Activated naive CD4-positive, alpha-beta T cell treated with anti-CD3 and anti-CD28 coated beads, Interleukin-2, amount 50 U/mL, for 16 hours (primary cell): ENCODE results near the gene CDK14.

Experiments
- DNase-seq: peaks from one replicate; pipeline ENCODE4 v3.0.0-alpha.2; 2020

CDK14 gene

GRCh38 chr7:90817846-90818245 is 221.7 kb downstream of the CDK14 start:
- no peak for DNase-seq

- DNase-seq: no peak
These were observed 222.2 kb downstream of the CDK14 start for GRCh38 chr7:90818341-90818740.

DNA sequence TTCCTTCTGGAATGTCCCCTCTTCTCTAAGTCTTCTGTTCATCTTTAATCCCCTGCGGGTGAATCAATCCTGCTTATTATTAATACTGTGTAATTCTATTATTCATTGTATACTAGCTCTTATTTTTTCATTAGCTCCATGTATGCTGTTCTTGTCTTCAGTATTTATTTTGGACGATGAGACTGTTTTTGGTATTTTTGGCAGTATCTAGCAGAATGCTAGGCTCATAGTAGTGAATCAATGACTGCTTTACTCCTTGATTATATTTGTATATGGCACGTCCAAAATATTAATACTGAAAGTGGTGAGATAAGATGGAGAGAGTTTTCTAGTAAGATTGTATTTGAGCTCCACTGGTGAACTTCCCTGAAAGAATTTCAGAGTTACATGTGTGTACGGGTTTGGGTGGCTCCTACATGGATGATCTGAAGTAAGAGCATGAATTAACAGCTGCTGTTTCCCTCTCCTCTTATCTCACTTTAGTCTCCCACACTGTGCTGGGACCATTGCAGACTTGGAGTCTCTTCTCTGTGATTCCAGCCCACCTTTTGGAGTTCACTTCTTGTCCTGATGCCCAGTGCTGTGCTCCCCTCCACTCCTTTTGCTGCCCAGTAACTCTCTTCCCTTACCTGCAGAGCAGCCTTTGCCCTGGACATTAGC is 226.0 kb downstream of the CDK14 start:
- no peak for DNase-seq

- no peak for DNase-seq
These were observed 228.5 kb downstream of the CDK14 start for GRCh38 chr7:90824386-90825307.

DNA sequence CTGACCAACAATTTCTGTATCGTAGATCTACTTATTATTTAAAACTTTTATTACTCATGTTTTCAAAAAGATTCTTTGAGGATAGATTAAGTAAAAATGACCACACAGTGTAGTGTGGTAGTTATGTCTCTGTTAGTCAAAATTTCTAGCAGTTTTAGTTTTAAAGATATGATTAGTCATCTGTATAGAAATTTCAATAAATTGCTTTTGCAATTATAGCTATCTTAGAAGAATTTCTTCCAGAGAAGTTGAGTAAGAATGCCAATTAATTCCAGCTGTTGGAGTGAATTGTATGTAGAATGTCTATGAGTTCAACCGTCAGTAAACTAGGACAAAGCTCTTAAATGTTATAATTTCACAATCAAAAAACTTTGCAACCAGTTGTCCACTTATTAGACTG is 229.7 kb downstream of the CDK14 start:
- no peak for DNase-seq

- DNase-seq: no peak
These were observed 232.5 kb downstream of the CDK14 start for GRCh38 chr7:90828601-90829000.

GRCh38 chr7:90830308-90830707 is 234.2 kb downstream of the CDK14 start:
- DNase-seq: no peak

GRCh38 chr7:90832726-90833125 is 236.6 kb downstream of the CDK14 start:
- no peak for DNase-seq

DNA sequence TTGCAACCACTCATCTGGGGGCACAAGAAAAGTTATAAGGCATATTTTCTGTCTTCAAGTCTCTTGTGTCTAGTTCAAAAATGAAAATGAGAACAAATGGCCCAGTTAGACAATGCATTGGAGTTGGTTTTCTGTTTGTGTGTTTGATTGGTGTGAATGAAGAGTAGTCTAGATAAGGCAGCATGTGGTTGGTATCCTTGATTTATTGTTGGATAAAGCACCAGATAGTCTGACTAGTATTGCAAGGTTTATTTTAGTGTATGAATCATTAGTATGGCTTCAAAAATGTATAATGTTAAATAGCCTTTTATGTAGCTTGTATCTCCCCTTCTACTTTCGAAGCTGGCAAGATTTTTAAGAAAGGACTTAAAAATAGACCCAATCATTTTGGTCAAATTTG is 237.3 kb downstream of the CDK14 start:
- DNase-seq: no peak

DNA sequence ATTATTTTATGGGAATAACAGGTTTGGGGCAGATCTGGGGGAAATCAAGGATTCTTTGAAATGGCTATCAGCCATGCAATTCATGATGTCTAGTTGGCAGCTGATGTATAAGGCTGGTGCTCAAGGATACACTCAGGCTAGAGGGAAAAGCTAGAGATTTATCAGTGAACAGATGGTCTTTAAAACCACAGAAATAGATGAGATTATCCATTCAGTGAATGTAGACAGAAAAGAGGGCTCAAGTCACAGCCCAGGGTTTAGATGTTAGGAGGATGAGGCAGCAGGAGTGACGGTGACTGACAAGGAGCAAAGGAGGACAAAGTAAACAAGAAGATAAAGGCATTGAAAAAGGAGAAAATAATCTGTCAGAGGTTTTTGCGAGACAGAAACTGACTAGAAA is 238.7 kb downstream of the CDK14 start:
- DNase-seq: no peak

GRCh38 chr7:90835861-90836260 is 239.7 kb downstream of the CDK14 start:
- no peak for DNase-seq

GRCh38 chr7:90836937-90837336 is 240.8 kb downstream of the CDK14 start:
- no peak for DNase-seq

DNA sequence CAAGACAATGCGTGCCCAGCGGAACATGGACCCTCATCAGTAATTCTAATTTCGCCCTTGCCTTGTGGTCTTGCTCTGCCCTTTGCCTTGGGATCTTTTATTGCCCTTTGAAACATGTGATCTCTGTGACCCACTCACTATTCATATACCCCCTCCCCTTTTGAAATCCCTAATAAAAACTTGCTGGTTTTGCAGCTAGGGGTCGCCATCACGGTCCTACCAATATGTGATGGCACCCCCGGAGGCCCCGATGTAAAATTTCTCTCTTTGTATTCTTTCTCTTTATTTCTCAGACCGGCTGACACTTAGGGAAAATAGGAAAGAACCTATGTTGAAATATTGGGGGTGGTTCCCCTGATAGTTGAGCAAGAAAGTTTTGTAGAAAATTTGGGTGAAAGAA is 242.7 kb downstream of the CDK14 start:
- DNase-seq: no peak

DNA sequence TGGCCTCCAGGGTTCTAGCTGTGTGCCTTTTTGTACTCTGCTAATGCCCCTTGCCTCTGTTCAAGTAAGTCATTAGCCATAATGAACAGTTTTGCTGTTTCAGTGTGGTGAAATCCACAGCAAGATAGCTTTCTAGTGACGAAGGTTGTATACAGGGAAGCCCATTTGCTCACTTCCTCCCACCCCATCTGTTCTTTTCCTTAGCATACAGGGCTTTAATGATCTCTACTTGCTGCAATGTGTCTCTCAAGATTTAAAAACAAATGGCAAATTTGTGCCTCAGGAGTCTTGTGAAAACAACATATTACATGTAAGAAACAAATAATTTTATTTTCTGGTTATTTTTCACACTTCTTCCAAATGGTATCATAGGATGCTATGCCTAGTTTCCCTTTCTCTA is 243.2 kb downstream of the CDK14 start:
- DNase-seq: no peak

DNA sequence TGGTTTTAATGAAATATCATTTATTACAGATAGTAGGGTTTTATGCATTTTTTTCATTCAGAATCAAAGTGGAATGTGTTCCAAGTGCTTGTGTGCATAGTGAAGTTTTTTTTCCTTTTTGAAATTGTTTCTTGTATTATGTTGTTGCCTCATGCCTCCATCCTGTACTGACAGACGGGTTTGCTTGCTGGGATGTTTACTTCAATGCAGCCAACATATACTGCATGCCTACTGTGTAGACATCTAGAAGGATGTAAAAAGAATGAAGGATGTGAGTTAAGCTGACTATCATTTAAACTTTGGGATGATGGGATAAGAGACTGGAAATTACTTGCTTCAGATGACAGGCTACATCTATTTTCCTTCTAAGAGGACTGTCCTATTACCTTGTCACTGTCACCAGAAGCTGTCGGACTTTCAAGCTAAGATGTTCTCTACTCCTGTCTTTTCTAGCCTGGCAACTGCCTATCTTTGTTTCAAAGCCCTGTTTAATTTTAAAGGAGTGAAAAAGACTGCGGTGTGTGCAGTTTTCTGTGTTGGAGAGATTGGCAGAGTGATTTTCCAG is 243.7 kb downstream of the CDK14 start:
- no peak for DNase-seq

DNA sequence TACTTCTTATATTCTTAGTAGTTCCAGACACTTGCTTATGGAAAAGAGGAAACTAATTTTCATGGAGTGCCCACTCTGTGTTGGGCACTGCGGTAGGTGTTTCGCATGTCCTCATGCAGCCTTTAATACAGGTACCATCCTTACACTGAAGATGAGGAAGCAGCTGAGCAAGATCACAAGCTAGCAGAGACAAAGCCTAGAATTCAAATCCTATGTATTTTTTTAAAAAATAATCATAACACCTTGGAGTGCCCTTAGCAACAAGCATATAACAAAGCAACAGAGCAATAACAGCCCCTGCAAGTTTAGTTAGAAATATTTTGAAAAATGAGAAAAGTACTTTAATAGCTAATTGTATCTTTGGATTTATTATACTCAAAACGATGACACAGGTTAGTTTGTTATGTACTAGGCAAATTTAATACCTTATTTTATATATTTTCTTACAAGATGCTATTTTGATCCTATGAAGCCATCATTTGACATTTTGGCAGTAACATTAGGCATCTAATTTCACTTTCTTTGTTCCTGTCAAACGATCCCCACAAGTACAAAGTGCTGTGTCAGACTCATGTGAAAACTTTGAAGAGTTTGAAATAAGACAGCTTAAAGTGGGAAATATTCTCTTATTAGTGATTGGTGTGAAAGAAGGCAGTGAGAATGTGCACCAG is 245.8 kb downstream of the CDK14 start:
- no peak for DNase-seq

DNA sequence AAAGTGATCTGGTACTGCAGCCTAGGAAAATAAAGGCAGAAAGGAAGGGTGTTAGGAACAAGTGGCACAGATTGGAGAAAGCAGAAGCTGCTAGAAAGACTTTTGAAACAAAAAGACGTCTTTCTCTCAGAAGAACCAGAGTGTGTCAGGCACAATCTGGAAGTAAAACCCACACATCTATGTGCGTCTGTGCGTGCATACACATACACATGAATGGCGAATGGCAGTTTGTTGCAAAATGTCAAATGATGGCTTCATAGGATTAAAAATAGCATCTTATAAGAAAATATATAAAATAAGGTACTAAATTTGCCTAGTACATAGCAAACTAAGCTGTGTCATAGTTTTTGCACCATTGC is 246.3 kb downstream of the CDK14 start:
- no peak for DNase-seq

DNA sequence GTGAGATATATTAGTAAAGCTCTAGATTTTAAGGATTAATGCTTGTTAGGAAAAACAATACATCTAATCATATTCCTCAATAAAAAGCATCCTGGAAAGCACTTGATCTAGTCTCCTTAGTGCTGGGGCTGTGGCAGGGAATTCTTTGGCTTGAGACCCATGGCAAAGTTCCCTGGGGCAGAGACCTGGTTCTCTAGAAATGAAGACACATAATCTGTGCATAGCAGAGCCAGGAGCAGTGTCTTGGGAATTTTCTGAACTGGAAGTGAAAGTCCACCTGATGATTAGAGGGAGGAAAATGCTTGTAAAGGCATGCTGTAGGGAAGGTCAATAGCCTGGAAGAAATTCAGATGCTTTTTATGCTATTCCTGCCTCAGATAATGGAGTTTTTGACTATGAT is 247.4 kb downstream of the CDK14 start:
- DNase-seq: no peak

DNA sequence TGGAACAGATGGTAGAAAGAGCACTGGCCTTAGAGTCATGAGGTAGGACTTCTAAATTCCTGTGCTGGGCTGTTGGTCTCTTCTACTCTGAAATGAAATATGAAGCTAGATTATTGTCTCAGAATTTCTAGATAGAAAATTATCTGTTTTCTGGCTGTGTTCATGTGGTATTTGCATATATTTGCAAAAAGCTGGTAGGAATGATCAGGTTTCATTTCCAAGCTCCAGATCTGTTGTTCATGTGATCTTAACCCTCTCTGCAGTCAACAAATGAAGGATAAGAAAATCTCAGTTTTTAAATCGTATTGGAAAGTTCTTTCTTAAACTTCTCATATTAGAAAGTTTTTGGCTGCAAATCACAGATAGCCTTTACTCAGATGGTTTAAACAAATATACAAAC is 248.3 kb downstream of the CDK14 start:
- no peak for DNase-seq

- DNase-seq: no peak
These were observed 250.1 kb downstream of the CDK14 start for GRCh38 chr7:90846192-90846591.

DNA sequence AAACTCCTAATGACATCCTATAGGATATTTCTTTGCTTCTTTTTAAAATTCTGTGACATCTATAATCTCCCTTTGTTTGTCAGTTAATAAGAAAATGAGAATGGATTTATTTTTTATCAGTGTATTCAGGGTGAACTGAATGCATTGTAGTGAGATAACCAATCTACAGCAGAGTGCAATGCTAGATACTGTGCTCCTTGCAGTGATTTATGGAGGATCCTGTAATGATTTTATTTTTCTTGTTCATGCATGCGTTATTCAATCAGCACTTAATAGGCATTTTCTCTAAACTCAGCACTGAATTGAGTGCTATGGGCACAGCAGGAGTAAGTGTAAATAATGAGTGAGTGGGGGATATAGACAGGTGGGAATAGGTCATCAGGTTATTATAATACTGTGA is 253.9 kb downstream of the CDK14 start:
- no peak for DNase-seq

DNA sequence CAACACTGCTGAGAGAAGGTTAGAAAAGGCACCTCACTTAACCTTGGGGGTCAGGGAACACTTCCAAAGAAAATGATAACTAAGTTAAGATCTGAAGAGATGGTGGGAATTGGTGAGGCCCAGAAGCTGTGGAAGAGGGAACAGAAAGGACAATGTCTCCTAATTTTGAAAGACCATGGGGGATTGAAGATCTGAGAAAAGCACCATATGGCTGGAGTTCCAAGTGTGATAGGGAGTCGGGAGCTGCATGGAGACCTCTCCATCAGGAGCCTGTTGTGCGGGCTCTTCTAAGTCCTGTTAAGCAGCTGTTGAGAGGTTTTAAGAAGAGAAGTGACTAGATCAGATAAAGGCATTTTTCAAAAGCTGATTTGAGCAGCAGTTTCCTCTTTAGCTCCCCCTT is 254.3 kb downstream of the CDK14 start:
- no peak for DNase-seq

DNA sequence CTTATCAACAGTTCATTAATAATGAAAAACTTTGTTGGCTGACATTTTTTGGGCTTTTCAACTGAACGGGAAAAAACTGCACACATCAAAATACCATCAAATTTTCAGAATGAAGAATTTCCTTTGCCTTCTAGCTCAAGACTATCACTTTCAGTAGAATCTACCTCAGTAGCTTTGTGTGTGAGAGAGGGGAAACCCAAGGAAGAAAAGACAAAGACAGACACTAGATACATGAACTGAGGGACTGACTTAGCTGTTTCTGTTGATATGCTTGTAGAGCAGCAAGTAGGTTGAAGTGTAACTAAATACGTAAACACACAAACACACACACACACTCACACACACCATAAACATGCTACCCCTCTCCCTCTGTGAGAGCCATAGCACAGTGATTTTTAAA is 257.1 kb downstream of the CDK14 start:
- no peak for DNase-seq
